HG03045 (cell line): ENCODE results near the gene TMEM35B.
"Not testable (repeated sequence)": the region's sequence is repeated elsewhere in the genome, so short reads cannot be mapped to it uniquely, and the experiment has no call there.

Experiments
- ATAC-seq: cut with Tn5 transposase; IDR thresholded peaks from one replicate; pipeline ENCODE4 v1.9.1; 2021; ENCODE audit warnings: mild to moderate bottlenecking, moderate library complexity; ENCODE audit not compliant: unreplicated experiment

Gene TMEM35B

GRCh38 chr1:34984793-34985608 is at the start of gene TMEM35B:
Gene TMEM35B, minus strand, starts transcription at chr1:34985347. Its CDS starts 42 bp downstream, at chr1:34985305.
- ATAC-seq, result peak; percentile 81

DNA sequence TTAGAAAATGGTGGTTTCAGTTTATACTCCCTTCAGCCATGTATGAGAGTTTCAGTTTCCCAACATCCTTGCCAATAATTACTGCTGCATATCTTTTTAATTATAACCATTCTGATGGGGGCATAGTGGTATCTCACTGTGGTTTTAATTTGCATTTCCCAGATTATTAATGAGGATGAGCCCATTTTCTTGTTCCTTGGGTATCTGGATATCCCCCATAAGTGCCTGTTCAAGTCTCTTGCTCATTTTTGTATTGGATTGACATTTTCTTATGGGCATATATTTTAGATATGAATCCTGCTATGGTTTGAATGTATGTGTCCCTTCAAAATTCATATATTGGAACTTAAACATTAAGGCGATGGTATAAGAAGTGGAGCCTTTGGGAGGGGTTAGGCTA is 48.2 kb upstream of the TMEM35B start:
- ATAC-seq, result no peak

DNA sequence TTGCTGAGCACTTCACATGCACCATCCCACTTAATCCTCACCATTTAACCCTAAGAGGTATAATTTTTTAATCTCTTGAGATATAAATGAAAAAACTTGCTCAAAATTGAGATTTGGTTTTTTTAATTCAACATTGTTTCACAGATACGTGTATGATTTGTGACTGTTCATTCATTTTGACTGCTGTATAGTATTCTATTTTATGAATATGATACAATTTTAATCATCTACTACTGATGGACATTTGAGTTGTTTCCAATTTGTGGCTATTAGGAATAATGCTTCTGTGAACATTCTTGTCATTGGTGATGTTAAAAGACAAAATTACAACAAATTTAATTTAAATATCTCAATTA is 47.2 kb upstream of the TMEM35B start:
- ATAC-seq, result no peak

- ATAC-seq, result peak; percentile 32
These were observed 45.8 kb upstream of the TMEM35B start for GRCh38 chr1:35030756-35031446.

GRCh38 chr1:35030338-35030737 is 45.2 kb upstream of the TMEM35B start:
- no peak for ATAC-seq

DNA sequence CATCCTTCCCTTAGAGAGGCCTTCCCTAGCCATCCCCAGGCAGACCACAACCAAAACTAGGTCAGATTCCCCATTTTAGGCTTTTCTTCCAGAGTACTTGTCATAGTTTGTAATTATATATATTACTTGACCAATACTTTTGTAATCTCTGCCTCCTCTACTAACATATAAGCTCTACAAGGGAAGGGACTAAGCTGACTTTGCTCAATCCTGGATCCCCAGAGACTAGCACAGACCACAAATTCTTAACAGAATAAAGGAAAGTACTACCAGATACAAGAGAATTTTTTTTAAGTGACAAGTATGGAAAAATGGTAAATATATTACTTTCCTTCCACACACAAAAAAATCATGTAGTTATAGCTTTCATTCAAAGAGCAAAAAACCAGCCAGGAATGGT is 44.6 kb upstream of the TMEM35B start:
- no peak for ATAC-seq

GRCh38 chr1:35016406-35016805 is 31.3 kb upstream of the TMEM35B start:
- ATAC-seq, result no peak

DNA sequence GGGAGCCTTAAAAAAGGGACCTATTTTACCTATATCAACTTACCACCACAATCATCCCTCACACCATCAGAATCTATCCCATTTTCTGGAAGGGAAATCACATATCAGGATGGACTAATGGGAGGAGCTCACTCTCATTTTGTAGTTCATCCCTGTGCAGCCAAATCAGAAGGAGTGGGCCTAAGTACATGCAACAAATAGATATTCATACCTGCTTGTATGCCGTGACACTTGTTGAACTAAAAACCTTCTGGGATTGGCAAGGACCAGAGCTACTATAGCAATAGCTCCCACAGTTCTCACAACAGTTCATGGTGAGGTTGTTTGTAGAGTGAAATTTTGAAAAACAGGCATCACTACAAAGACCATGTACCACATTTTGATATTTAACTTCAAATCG is 29.3 kb upstream of the TMEM35B start:
- no peak for ATAC-seq

GRCh38 chr1:35005711-35006110 is 20.6 kb upstream of the TMEM35B start:
- ATAC-seq, result no peak

- ATAC-seq, result no peak
These were observed 16.6 kb upstream of the TMEM35B start for GRCh38 chr1:35001743-35002142.

DNA sequence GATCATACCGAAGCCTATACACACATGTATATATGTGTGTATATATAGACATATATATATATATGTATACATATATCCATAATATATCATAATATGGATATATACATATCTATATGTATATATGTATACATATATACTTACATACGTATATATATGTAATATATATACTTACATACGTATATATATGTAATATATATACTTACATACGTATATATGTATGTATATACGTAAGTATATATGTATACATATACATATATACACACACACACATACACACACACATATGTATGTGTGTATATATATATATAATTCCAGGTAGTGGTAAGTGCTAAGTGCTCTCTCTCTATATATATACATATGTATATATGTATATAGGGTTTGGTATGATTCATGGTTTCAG is 9.7 kb upstream of the TMEM35B start:
- no peak for ATAC-seq

GRCh38 chr1:34988581-34988980 is 3.4 kb upstream of the TMEM35B start:
- no peak for ATAC-seq

GRCh38 chr1:34988147-34988546 is 3.0 kb upstream of the TMEM35B start:
- ATAC-seq, result no peak

DNA sequence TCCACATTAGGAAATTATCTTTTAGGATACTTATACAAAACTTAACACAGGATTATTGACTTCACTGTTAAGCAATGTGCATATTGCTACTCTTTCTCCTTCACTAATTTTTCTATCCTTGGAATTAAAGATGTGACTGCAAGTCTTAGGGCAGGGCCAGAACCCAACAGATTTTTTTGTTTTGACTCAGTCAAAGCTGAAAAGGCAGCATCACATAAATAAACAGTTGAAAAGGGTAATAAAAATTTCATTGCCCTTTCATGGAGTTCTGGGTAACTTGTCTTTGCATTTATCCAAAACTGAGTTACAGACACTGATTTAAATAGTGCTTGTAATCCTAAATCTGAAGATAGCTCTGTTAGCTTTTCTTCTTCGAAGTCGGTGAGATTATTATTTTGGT is 1.9 kb upstream of the TMEM35B start:
- no peak for ATAC-seq

DNA sequence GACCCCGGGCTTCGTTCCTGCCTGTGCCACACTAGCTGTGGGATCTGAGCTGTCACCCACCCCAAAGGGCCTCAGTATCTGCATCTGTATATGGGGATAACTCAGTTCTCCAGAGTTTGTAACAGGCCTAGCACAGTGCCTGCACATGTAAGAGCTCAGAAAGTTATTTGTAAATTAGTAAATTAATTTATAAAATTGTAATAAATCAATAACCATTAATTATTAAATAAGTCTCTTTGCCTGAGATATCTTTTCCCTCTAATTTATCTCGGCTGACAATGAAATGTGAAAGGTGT is 410 bp upstream of the TMEM35B start:
- ATAC-seq, result not testable (repeated sequence)

GRCh38 chr1:34984435-34984792 is 733 bp downstream of the TMEM35B start:
- peak; percentile 21 for ATAC-seq

DNA sequence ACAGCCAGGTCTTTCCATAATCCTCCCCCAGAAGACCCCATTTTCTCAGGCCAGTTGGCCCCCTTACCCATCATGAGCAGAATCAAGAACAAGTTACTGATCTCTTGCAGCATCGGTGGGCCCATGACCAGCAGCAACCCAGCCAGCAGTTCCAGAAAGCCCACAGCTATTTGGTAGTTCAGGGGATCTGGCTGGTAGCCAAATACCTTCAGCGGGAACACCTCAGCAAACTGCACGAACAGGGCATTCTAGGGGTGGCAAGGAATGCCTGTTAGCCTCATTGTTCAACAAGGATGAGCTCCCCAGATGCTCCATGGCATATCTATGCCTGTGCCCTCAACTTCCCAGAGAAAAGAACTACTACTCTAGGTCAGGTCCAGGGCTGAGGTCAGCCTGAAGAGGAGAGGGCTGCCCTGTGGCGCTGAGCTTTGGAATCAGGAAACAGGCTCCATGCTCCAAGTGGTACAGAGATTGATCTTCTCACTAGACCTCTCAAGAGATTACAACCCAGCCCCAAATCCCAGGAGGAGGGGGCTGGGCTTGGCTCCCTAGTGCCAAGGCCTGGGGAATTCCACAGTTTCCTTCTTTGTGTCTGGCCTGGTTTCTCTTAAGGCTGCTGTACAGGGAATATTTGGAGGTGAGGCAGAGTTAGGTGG is 1.3 kb downstream of the TMEM35B start:
- ATAC-seq, result no peak

GRCh38 chr1:34982820-34983376 is 2.2 kb downstream of the TMEM35B start:
- ATAC-seq, result no peak

DNA sequence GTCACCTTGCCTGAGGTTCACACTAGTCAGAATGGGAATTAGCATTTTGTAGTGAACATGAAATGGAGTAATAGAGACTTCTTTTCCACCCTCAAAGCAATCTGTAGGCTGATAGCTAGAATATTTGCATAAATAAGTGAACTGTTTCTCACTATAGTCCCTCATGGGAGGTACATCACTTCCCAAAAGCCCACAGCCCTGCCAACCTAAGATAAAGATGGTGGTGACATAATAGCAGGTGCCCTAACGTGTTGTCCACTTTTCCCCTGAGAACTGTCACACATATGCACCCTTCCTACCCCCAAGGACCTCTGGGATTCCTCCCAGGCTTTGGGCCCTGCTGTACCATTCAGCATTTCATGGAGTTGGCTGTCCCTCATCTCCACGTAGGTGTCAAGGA is 4.4 kb downstream of the TMEM35B start:
- no peak for ATAC-seq

DNA sequence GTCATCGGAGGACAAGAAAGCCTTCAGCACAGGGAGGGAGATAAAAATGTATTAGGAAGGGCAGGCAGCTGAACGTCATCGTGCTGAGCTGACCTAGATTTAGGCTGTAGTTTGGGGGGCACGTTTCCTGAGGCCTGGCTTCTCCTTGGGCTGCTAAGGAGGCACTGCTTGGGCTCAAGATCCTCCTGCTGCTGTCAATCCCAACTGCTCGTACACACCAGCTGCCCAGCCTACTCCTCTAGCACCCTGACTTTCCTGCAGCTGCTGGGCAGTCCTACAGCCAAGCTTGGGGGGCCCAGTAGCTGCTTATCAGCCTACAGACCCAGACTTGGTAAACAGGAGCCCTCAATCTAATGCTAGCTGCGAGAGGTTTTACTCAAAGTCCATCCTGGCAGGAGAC is 6.2 kb downstream of the TMEM35B start:
- ATAC-seq, result no peak

DNA sequence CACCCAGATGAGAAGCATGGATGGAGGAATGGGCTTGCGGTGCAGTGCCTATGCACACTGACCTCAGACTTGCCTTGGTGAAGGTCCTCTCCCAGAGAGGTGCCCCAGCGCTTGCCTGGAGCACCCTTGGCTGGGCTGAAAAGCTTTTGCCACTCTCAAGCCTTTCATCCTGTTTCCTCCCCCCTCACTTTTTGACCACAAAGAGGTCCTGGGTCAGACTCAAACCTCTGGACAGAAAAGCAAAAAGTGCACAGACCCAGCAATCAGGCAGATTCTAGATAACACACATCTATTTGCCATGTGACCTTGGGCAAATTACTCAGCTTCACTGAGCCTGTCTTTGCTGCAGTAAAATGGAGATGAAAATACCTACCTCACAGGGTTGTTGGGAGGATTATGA is 7.3 kb downstream of the TMEM35B start:
- ATAC-seq, result no peak

GRCh38 chr1:34977210-34977471 is 8.0 kb downstream of the TMEM35B start:
- no peak for ATAC-seq
